BLaER1 treated with 17β-estradiol and CSF1 and Interleukin-3, amounts not matched to agents 10 nM and 100 nM (cell line): ENCODE results near the gene ZC3H12C.

Source experiments
- H3K27ac ChIP-seq, 11 experiments: shearing (Covaris generic); formaldehyde crosslinking; 2 replicates each; pipeline ENCODE4 v1.8.1; 2022
- H3K27me3 ChIP-seq, 11 experiments: shearing (Covaris generic); formaldehyde crosslinking; 2 replicates each; pipeline ENCODE4 v1.8.1; 2022
- H3K36me3 ChIP-seq, 11 experiments: shearing (Covaris generic); formaldehyde crosslinking; 2 replicates each; pipeline ENCODE4 v1.8.1; 2022
- H3K4me1 ChIP-seq, 10 experiments: shearing (Covaris generic); formaldehyde crosslinking; 2 replicates each; pipeline ENCODE4 v1.8.1; 2022
- H3K4me2 ChIP-seq, 11 experiments: shearing (Covaris generic); formaldehyde crosslinking; 2 replicates each; pipeline ENCODE4 v1.8.1; 2022
- H3K4me3 ChIP-seq, 10 experiments: shearing (Covaris generic); formaldehyde crosslinking; 2 replicates each; pipeline ENCODE4 v1.8.1; 2022
- H3K9ac ChIP-seq, 11 experiments: shearing (Covaris generic); formaldehyde crosslinking; 2 replicates each; pipeline ENCODE4 v1.8.1; 2022
- H3K9me3 ChIP-seq, 11 experiments: shearing (Covaris generic); formaldehyde crosslinking; replicated peaks in 1 of 11; 2 replicates each; pipeline ENCODE4 v1.8.1; 2022
- H4K20me1 ChIP-seq, 11 experiments: shearing (Covaris generic); formaldehyde crosslinking; 2 replicates each; pipeline ENCODE4 v1.8.1; 2022
- Cebpa-rat ChIP-seq, 11 experiments: shearing (Covaris generic); IDR thresholded peaks; 2 replicates each; pipeline ENCODE4 v1.8.1; 2022

The ZC3H12C gene

DNA sequence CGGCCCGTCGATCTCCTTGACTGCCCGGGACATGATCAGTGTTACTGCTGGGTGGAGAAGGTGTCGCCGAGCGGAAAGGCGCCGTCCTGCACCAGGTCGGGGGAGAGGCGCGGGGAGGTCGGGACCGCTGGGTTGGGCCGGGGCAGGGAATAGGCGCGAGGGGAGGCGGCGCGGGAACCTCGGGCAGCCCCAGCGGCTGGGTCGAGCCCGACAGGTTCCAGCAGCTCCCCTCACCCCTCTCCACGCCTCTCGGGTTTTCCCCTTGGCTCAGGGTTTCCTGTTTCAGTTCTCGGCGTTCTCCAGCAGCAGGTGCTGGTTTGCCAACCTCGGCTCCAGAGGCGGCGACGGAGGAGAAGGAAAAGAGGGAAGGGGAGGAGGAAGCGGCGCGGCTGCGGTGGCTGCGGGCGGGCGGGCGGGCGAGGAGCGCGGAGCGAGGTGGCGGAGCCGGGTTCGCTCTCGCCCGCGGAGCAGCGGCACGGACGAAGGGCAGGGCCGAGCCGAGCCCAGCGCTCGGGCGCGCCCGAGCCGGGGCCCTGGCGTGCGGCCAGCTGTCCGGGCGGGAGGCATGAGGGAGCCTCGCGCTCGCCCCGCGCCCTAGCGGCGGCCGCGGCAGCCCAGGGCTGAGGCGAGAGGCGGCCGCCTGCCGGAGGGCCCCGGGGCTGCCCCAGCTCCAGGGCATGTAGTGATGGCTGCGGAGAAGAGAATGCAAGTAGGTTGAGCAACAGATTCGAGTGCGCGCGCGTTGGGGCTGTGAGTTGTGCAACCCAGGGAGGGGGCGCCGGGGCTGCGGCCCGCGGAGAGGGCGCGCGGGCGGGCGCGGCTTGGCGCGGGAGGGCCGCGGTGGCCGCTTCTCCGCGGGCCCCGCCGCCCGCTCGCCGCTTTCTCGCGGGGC lies at the start of gene ZC3H12C:
Gene ZC3H12C, plus strand, starts transcription at position 878 of the 892 bp plus-strand sequence. CDS start 20 bp downstream, outside the sequence.
- H3K27me3 ChIP-seq: no peaks in the 10 kb centered on the region
- peak in 10 of 11 experiments; percentile 12 to 98 (median 94); a peak in 17 of 22 replicates for TF ChIP-seq Cebpa-rat (IDR thresholded peaks at IDR 0.05)
- peaks cover 0 to 19% (median 7%) of the 10 kb centered on the region in 11 experiments; a peak in 9 of 22 replicates for H4K20me1 ChIP-seq
- peak within 1 kb of the TSS; percentile 79 to 93 (median 88) for H3K4me3 ChIP-seq
- H3K36me3 ChIP-seq: no peaks in the 10 kb centered on the region
- no peaks in the 10 kb centered on the region for H3K9me3 ChIP-seq
- peaks cover 26 to 41% (median 33%) of the 10 kb centered on the region in 10 experiments for H3K4me1 ChIP-seq
- peak within 1 kb of the TSS; percentile 94 to 100 (median 98) for H3K27ac ChIP-seq
- peak within 1 kb of the TSS; percentile 95 to 100 (median 99) for H3K9ac ChIP-seq
- peak within 1 kb of the TSS; percentile 79 to 93 (median 88) for H3K4me2 ChIP-seq

DNA sequence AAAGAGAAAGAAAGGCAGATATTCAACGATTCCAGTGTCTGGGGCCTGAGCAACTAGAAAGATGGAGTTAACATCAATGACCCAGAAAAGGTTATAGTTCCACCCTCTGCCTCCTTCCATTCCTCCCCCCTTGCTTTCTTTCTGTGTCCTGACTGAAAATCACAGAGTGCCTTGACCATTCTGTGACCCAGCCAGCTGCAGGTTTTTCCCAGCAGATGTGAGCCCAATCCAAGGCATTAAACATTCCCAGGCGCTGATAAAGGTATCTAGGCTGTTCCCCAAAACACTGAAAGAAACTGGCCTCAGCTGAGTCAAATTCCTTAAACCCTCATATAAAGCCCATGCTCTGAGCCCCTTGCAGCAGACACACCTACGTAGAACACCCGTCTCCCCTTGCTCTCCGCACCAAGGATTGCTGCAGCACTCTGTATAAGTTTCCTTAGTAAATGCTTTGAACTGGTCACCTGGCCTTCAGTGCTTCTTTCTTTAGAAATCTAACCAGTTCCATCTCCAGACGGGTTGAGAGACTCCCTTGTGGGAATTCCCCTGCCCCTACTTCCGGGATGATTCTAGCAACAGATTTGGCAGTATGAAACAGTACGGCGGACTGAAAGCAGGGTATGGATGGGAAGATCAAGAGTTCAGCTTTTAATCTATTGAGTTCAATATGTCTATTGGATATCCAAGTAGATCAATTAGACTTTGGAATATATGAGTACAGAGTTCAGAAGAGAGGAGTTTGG lies 48.8 kb upstream of the ZC3H12C start:
- no peaks in the 10 kb centered on the region for H3K36me3 ChIP-seq
- H3K9ac ChIP-seq: no peak overlapping the region
- H3K4me3 ChIP-seq: no peak overlapping the region
- H3K4me2 ChIP-seq: no peak overlapping the region
- no peaks in the 10 kb centered on the region for H3K27me3 ChIP-seq
- no peak overlapping the region for H3K27ac ChIP-seq
- H3K9me3 ChIP-seq: peaks cover 17 to 42% (median 22%) of the 10 kb centered on the region in 11 experiments; a peak in 21 of 22 replicates
- H3K4me1 ChIP-seq: peaks cover 0 to 8% (median 0%) of the 10 kb centered on the region in 10 experiments; a peak in 1 of 20 replicates
- no peaks in the 10 kb centered on the region for H4K20me1 ChIP-seq
- no peak for TF ChIP-seq Cebpa-rat (IDR thresholded peaks at IDR 0.05)

DNA sequence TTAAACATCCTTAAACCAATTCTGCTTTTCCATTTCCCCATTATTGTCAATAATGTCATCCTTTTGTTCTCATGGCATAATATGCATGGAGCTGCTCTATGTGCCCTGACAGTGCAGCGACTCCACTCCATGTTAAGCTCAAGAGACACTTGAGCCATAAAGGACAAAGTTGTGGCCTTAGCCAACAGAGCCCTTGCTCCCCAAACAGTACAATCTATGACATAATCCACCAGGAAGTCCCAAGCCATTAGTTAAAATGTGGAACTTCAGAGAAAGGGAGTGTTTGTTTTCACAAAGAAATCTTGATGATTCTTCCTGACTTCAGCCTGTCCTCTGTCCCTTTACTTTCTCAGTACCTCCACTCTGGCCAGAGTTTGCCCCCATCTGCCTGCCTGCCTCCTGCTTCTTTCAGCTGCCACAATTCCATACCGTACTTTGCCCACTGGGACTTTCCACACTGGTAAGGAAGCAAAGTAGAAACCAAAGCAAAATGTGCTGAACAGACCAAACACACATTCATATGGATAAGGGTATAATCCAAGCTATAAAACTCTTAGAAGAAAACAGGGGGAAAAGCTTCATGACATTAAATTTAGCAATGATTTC lies 46.3 kb upstream of the ZC3H12C start:
- H3K9me3 ChIP-seq: peaks cover 26 to 44% (median 31%) of the 10 kb centered on the region in 11 experiments
- no peaks in the 10 kb centered on the region for H3K36me3 ChIP-seq
- no peaks in the 10 kb centered on the region for H3K27me3 ChIP-seq
- H3K27ac ChIP-seq: peak overlapping the region in 2 of 11 experiments; percentile 36 to 47; a peak in 2 of 22 replicates
- H3K4me1 ChIP-seq: peaks cover 0 to 8% (median 0%) of the 10 kb centered on the region in 10 experiments; a peak in 1 of 20 replicates
- H3K4me3 ChIP-seq: no peak overlapping the region
- H3K4me2 ChIP-seq: peak overlapping the region in 1 of 11 experiments; percentile 31; a peak in 1 of 22 replicates
- no peaks in the 10 kb centered on the region for H4K20me1 ChIP-seq
- no peak for TF ChIP-seq Cebpa-rat (IDR thresholded peaks at IDR 0.05)
- H3K9ac ChIP-seq: no peak overlapping the region

DNA sequence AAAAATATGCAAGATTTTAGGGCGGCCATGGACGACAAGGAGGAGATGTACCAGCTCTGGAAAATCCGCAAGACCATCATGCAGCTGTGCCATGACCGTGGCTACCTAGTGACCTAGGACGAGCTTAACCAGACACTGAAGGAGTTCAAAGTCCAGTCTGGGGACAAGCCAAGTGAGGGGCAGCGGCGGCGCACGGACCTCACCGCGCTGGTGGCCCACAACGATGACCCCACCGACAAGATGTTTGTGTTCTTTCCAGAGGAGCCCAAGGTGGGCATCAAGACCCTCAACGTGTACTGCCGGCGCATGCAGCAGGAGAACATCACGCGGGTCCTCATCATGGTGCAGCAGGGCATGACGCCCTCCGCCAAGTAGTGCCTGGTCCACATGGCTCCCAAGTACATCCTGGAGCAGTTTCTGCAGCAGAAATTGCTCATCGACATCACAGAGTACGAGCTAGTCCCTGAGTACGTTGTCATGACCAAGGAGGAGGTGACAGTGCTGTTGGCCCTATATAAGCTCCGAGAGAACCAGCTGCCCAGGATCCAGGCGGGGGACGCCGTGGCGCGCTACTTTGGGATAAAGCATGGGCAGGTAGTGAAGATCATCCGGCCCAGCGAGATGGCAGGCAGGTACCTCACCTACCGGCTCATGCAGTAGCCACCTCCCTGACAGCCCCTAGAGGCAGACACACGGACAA lies 43.5 kb upstream of the ZC3H12C start:
- H3K9ac ChIP-seq: no peak overlapping the region
- H3K4me2 ChIP-seq: no peak overlapping the region
- no peak for TF ChIP-seq Cebpa-rat (IDR thresholded peaks at IDR 0.05)
- H3K4me1 ChIP-seq: peaks cover 0 to 8% (median 0%) of the 10 kb centered on the region in 10 experiments; a peak in 1 of 20 replicates
- H3K36me3 ChIP-seq: no peaks in the 10 kb centered on the region
- H3K27me3 ChIP-seq: no peaks in the 10 kb centered on the region
- no peaks in the 10 kb centered on the region for H4K20me1 ChIP-seq
- no peak overlapping the region for H3K27ac ChIP-seq
- no peak overlapping the region for H3K4me3 ChIP-seq
- peaks cover 49 to 66% (median 58%) of the 10 kb centered on the region in 11 experiments for H3K9me3 ChIP-seq

DNA sequence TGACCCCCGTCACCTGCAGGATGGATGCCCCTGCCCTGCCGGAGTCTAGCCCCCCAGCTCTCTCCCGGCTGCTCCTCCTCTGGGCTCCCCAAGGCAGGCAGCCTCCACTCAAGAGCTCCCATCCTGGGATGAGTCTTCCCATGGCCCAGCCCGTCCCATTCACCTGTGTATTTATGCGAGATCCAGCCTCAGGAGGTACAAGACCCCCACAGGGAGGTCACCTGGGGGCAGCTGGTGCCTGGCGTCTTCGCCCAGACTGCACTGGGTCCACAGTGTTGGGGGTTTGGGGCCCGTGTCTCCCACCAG lies 43.0 kb upstream of the ZC3H12C start:
- Histone ChIP-seq H3K27ac (no peak overlapping the region), H3K36me3 (no peaks in the 10 kb centered on the region), H3K9ac (no peak overlapping the region), H3K9me3 (peaks cover 50 to 67% (median 60%) of the 10 kb centered on the region in 11 experiments), H3K27me3 (no peaks in the 10 kb centered on the region), H3K4me1 (peaks cover 0 to 8% (median 0%) of the 10 kb centered on the region in 10 experiments; a peak in 1 of 20 replicates), H4K20me1 (no peaks in the 10 kb centered on the region), H3K4me3 (no peak overlapping the region), H3K4me2 (no peak overlapping the region)
- TF ChIP-seq Cebpa-rat (IDR thresholded peaks at IDR 0.05): no peak

DNA sequence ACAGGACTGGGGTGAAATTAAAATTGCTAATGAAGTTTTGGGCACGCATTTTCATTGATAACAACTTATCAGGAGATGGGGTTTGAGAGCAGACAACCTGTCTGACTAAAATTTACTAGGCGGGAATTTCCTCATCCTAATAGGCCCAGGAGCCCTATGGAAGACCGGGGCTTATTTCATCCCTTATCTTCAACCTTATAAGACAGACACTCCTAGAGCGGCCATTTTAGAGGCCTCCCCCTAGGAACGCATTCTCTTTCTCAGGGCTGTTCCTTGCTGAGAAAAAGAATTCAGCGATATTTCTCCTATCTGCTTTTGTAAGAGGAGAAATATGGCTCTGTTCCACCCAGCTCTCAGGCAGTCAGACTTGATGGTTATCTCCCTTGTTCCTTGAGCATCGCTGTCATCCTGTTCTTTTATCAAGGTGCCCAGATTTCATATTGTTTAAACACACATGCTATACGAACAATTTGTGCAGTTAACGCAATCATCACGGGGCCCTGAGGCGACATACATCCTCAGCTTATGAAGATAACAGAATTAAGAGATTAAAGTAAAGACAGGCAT lies 39.3 kb upstream of the ZC3H12C start:
- no peak overlapping the region for H3K4me3 ChIP-seq
- no peaks in the 10 kb centered on the region for H3K27me3 ChIP-seq
- H3K4me2 ChIP-seq: no peak overlapping the region
- H3K4me1 ChIP-seq: no peaks in the 10 kb centered on the region
- no peak overlapping the region for H3K9ac ChIP-seq
- no peaks in the 10 kb centered on the region for H4K20me1 ChIP-seq
- H3K9me3 ChIP-seq: peaks cover 46 to 60% (median 55%) of the 10 kb centered on the region in 11 experiments
- no peak for TF ChIP-seq Cebpa-rat (IDR thresholded peaks at IDR 0.05)
- H3K36me3 ChIP-seq: no peaks in the 10 kb centered on the region
- no peak overlapping the region for H3K27ac ChIP-seq

DNA sequence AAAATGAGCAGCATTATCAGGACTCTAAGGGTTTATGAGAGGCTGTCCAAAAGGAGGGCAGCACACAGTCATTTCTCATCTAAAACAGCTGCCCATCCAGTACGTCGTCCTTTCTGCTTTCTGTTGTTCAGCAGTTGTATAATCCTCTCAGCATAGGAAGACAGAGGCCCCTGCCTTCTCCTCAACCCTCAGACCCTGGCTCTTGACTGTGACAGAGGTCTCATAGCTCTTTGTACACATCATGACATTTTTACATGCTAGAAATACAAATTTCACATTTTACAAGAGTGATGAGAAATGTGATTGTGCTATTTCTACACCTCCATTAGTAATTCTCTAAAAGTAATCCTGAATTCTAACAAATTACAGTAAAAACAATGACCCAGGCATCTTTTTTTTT lies 36.2 kb upstream of the ZC3H12C start:
- H3K27ac ChIP-seq: no peak overlapping the region
- TF ChIP-seq Cebpa-rat (IDR thresholded peaks at IDR 0.05): no peak
- H3K9me3 ChIP-seq: peaks cover 28 to 35% (median 29%) of the 10 kb centered on the region in 11 experiments
- no peak overlapping the region for H3K4me3 ChIP-seq
- no peak overlapping the region for H3K4me2 ChIP-seq
- H3K4me1 ChIP-seq: no peaks in the 10 kb centered on the region
- no peaks in the 10 kb centered on the region for H3K27me3 ChIP-seq
- H3K36me3 ChIP-seq: no peaks in the 10 kb centered on the region
- no peak overlapping the region for H3K9ac ChIP-seq
- no peaks in the 10 kb centered on the region for H4K20me1 ChIP-seq

DNA sequence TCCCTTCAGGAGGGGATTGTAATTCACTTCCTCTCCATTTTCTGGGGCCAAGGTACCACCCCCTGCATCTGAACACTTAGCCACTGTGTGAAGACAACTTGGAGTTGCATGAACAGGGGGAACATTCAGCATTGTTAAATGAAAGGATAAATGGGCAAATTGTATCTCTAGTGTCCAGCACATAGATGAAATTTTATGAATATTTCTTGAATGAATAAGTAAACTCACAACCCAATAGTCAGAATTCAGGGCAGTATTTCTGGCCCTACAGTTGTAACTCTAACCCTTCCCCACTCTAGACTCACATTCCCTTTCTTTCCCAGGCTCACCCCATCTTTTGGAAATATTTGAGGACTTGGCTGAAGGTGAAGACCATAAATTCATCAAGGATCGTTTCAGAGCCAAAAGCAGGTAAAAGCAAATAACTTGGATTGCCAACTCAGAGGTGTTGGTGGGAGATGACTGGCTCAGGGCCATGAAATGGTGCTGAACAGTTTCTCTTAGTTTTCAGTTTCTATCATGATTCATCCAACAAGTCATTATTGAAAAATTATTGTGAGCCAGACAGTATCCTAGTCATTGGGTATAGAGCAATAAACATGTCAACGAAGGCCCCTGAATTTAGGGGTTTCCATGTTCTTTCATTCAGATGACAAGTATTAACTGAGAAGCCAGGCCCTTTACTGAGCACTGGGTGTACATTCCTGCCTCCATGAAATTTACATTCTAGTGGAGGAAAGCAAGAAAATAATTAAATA lies 33.3 kb upstream of the ZC3H12C start:
- no peaks in the 10 kb centered on the region for H3K27me3 ChIP-seq
- TF ChIP-seq Cebpa-rat (IDR thresholded peaks at IDR 0.05): no peak

More for the DNA sequence above, 33.3 kb upstream of the ZC3H12C start:
- Histone ChIP-seq H3K4me3 (no peak overlapping the region), H3K4me1 (no peaks in the 10 kb centered on the region), H3K36me3 (no peaks in the 10 kb centered on the region), H3K27ac (no peak overlapping the region), H4K20me1 (no peaks in the 10 kb centered on the region), H3K9ac (no peak overlapping the region), H3K4me2 (no peak overlapping the region), H3K9me3 (peaks cover 0 to 7% (median 0%) of the 10 kb centered on the region in 11 experiments; a peak in 3 of 22 replicates)
